Adipose tissue (tissue), 3 donors: ENCODE data around the gene CWF19L2. TPM values are rescaled to one million over a fixed set of nuclear protein-coding genes. Genes with fewer than 3 reads are reported as not detected.
"Not testable (repeated sequence)": the region's sequence is repeated elsewhere in the genome, so short reads cannot be mapped to it uniquely, and the experiment has no call there.

Experiments
- H3K27ac ChIP-seq: one replicate; pipeline ENCODE4 v1.5.1; 2013; ENCODE audit warnings: low read depth, low read length
- WGBS, 3 donors: extraction: QIAGEN DNeasy Blood & Tissue Kit; methylation state at CpG; one replicate each; pipeline ENCODE4 v1.1.7; 2013; 5-methylcytosine and 5-hydroxymethylcytosine counted together
- polyA plus RNA-seq, 3 donors: library from polyadenylated mRNA; stranded (reverse); fragments of 200-250 nt; gene quantifications; one replicate each; pipeline ENCODE4 v1.2.3, GENCODE V29; 2013
- donor health status: healthy with polysubstance abuse.
- donor health status: Bipolar disorder and iron deficiency.
- donor health status: healthy.

The CWF19L2 gene
- polyA plus RNA-seq = 1 to 10 TPM; 2.8 to 8.4 (median 4.9) TPM

GRCh38 chr11:107457558-107458271 is at the start of gene CWF19L2:
TSS of gene CWF19L2 (minus strand) at chr11:107457825. CDS start at chr11:107457816, 9 bp downstream.
- 0 to 1% (median 0%) methylated on average over 30 of the region's 30 CpGs for WGBS, 3 donors
- H3K27ac ChIP-seq = no peak within 1 kb of the TSS

GRCh38 chr11:107505647-107506225 is 48.1 kb upstream of the CWF19L2 start:
- H3K27ac ChIP-seq = no peak overlapping the region

GRCh38 chr11:107504981-107505380 is 47.4 kb upstream of the CWF19L2 start:
- WGBS, 3 donors = 71 to 93% (median 77%) methylated on average over 5 of the region's 5 CpGs
- H3K27ac ChIP-seq = no peak overlapping the region

- H3K27ac ChIP-seq = no peak overlapping the region
- WGBS, 3 donors = 88 to 100% (median 97%) methylated on average over 1 of the region's 1 CpG
Measured at GRCh38 chr11:107501713-107502112, 44.1 kb upstream of the CWF19L2 start.

- 91 to 97% (median 96%) methylated on average over 7 of the region's 7 CpGs for WGBS, 3 donors
- H3K27ac ChIP-seq = not testable (repeated sequence)
Measured at GRCh38 chr11:107497371-107497770, 39.7 kb upstream of the CWF19L2 start.

- no peak overlapping the region for H3K27ac ChIP-seq
- 71 to 75% (median 73%) methylated on average over 4 of the region's 4 CpGs for WGBS, 3 donors
Measured at GRCh38 chr11:107496011-107496410, 38.4 kb upstream of the CWF19L2 start.

GRCh38 chr11:107494055-107494454 is 36.4 kb upstream of the CWF19L2 start:
- 53 to 81% (median 78%) methylated on average over 1 of the region's 1 CpG for whole genome bisulfite sequencing, 3 donors
- no peak overlapping the region for H3K27ac ChIP-seq

GRCh38 chr11:107493117-107493516 is 35.5 kb upstream of the CWF19L2 start:
- 91 to 94% (median 91%) methylated on average over 1 of the region's 1 CpG for WGBS, 3 donors

GRCh38 chr11:107490836-107491235 is 33.2 kb upstream of the CWF19L2 start:
- H3K27ac ChIP-seq = no peak overlapping the region
- WGBS, 3 donors = 83 to 91% (median 84%) methylated on average over 2 of the region's 2 CpGs

More at GRCh38 chr11:107493117-107493516, 35.5 kb upstream of the CWF19L2 start:
- H3K27ac ChIP-seq = no peak overlapping the region

GRCh38 chr11:107482234-107482633 is 24.6 kb upstream of the CWF19L2 start:
- no peak overlapping the region for H3K27ac ChIP-seq

GRCh38 chr11:107478922-107479321 is 21.3 kb upstream of the CWF19L2 start:
- no peak overlapping the region for H3K27ac ChIP-seq

- WGBS, 3 donors = 85 to 87% (median 86%) methylated on average over 3 of the region's 3 CpGs
- H3K27ac ChIP-seq = no peak overlapping the region
Measured at GRCh38 chr11:107477820-107478219, 20.2 kb upstream of the CWF19L2 start.

- H3K27ac ChIP-seq = no peak overlapping the region
- 62 to 80% (median 64%) methylated on average over 3 of the region's 3 CpGs for WGBS, 3 donors
Measured at GRCh38 chr11:107473792-107474191, 16.2 kb upstream of the CWF19L2 start.

GRCh38 chr11:107472966-107473365 is 15.3 kb upstream of the CWF19L2 start:
- no peak overlapping the region for H3K27ac ChIP-seq
- whole genome bisulfite sequencing, 3 donors = 56 to 69% (median 65%) methylated on average over 1 of the region's 1 CpG

GRCh38 chr11:107468596-107468995 is 11.0 kb upstream of the CWF19L2 start:
- 41 to 56% (median 43%) methylated on average over 3 of the region's 3 CpGs for whole genome bisulfite sequencing, 3 donors

GRCh38 chr11:107467696-107468095 is 10.1 kb upstream of the CWF19L2 start:
- H3K27ac ChIP-seq = no peak overlapping the region
- WGBS, 3 donors = 62 to 88% (median 70%) methylated on average over 1 of the region's 1 CpG

More at GRCh38 chr11:107468596-107468995, 11.0 kb upstream of the CWF19L2 start:
- H3K27ac ChIP-seq = no peak overlapping the region

GRCh38 chr11:107466275-107466866 is 8.7 kb upstream of the CWF19L2 start:
- 66 to 84% (median 82%) methylated on average over 10 of the region's 10 CpGs for WGBS, 3 donors

GRCh38 chr11:107457205-107457557 is 444 bp downstream of the CWF19L2 start:
- H3K27ac ChIP-seq = no peak overlapping the region
- 0 to 1% (median 1%) methylated on average over 6 of the region's 6 CpGs for WGBS, 3 donors

More at GRCh38 chr11:107466275-107466866, 8.7 kb upstream of the CWF19L2 start:
- not testable (repeated sequence) for H3K27ac ChIP-seq

- H3K27ac ChIP-seq = no peak overlapping the region
- WGBS, 3 donors = 90 to 96% (median 94%) methylated on average over 5 of the region's 5 CpGs
Measured at GRCh38 chr11:107453594-107454286, 3.9 kb downstream of the CWF19L2 start.
